HFF-Myc (cell line): ENCODE results near the gene CPHXL2.

Experiments used
- DNase-seq: peaks from one replicate; pipeline ENCODE4 v3.0.0-alpha.2; 2011; ENCODE audit warnings: low read depth; ENCODE audit errors: extremely low read depth
- H3K4me3 ChIP-seq: replicated peaks from 2 replicates; pipeline ENCODE4 v1.5.1; 2011; ENCODE audit warnings: low read depth, mild to moderate bottlenecking, control low read depth, low read length
- TF ChIP-seq, protein P1 (sequence below): IDR thresholded peaks from 2 replicates; pipeline ENCODE4 v1.5.1; 2012; ENCODE audit warnings: mild to moderate bottlenecking, low read depth, low read length, control low read depth; ENCODE audit errors: missing control alignments

Gene CPHXL2

DNA sequence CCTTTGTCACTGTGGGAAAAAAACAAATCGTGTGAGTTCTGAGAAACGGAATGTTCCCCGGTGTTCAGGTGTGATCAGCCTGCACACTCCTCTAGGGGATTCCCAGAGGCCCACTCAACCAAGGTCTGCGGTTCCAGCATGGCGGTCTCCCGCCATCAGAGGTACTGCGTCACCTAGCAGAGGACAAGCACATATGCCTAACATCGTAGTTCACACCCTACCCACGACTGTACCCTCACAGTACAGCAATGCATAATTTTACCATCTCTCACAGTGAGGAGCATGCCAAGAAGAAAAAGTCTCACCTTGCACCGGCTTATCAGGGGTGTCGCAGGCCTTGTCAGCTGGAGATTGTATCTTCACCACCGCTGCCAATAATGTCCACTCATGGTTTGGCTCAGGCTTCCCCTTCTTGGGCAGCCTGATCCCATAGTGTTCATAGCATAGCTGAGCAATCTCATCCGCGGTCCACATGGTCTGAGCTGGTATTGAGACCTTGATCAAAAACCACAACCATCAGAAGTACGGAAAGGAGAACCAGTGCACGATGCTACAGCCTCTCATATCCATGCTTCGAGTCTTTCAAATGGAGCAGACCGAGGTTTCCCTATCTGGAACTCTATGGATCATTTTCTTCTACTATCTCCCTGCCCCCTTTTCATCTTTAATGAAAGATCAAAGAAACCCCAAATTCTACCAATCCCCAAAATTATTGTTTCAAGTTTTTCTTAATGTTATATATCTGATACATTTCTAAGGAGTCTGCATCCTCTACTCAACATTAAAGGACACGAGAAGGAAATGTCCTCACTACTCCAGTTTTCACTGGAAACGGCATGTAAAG, 56.3 kb downstream of the CPHXL2 start:
- DNase-seq = no peak
- no peak overlapping the region for H3K4me3 ChIP-seq
- TF ChIP-seq, protein P1, sequence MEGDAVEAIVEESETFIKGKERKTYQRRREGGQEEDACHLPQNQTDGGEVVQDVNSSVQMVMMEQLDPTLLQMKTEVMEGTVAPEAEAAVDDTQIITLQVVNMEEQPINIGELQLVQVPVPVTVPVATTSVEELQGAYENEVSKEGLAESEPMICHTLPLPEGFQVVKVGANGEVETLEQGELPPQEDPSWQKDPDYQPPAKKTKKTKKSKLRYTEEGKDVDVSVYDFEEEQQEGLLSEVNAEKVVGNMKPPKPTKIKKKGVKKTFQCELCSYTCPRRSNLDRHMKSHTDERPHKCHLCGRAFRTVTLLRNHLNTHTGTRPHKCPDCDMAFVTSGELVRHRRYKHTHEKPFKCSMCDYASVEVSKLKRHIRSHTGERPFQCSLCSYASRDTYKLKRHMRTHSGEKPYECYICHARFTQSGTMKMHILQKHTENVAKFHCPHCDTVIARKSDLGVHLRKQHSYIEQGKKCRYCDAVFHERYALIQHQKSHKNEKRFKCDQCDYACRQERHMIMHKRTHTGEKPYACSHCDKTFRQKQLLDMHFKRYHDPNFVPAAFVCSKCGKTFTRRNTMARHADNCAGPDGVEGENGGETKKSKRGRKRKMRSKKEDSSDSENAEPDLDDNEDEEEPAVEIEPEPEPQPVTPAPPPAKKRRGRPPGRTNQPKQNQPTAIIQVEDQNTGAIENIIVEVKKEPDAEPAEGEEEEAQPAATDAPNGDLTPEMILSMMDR = no peak

DNA sequence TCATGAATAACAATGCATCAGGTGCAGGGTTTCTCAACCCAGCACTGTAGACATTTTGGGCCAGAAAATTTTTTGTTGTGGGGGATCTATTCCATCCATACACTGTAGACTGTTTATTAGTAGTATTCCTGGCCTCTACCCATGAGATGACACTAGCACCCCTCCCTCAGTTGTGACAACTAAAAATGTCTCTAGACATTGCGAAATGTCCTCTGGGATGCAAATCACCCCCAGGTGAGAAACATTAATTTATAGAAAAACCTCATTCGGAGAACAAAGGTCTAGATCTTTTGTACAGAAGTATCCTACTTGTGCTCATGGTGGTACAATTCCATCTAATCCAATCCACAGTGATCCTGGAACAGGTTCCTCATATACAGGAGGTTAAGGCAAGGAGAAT, 58.0 kb downstream of the CPHXL2 start:
- TF ChIP-seq, protein P1 = no peak
- no peak for DNase-seq
- no peak overlapping the region for H3K4me3 ChIP-seq

DNA sequence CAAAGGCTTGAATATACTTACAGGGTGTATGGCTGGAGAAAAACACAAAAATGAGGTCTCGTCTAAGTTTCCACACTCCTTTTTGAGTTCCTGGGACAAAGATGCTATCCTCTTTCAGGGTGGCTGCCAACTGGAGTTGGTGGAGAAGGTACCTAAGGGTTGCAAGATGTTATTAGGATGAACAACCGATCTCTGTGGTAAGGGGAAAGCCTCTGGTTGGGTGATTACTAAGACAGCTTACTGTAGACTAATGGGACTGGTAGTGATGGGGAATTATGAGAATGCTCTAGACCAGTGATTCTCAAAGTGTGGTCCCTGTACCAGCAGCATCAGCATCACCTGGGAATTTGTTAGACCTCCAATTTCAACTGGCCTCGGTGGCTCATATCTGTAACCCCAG, 59.7 kb downstream of the CPHXL2 start:
- TF ChIP-seq, protein P1 = no peak
- no peak for DNase-seq
- H3K4me3 ChIP-seq = no peak overlapping the region

DNA sequence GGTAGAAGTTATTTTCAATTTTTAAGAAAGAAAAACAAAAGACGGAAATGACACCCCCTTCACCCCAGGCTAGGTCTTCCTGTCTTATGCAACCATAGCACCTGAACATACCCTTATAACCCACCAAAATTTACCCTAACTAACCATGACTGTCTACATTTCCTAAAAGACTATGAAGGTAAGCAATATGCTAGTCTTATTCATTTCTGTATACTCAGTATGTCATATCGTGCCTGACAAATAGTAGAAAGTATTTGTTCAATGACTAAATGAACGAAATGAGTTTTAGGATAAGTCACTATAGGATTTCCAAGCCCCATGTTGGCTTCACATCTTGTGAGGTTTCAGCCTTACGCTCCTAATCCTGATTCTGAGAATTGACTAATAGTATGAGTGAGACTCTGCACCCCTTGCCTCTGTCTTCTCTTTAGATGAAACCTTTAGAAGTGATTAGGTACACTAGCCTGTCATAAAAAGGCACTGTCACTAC, 60.2 kb downstream of the CPHXL2 start:
- TF ChIP-seq, protein P1 = no peak
- H3K4me3 ChIP-seq = no peak overlapping the region
- DNase-seq = no peak

DNA sequence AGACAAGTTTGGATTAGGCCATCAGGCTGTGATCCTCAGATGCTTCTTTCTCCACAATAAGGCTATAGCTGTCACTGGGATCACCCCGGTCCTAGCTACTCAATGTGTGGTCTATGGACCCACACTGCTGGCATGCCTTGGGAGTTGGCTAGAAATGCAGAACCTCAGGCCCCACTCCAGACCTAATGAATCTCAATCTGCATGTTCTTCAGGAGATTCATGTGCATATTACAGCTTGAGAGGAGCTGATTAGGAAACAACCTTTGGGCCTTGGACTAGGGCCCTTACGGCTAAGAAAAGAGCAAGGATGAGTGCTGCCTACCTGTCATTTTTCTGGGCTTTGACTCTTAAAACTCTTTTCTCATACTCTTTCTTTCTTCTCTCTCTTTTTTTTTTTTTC, 61.2 kb downstream of the CPHXL2 start:
- TF ChIP-seq, protein P1 = no peak

DNA sequence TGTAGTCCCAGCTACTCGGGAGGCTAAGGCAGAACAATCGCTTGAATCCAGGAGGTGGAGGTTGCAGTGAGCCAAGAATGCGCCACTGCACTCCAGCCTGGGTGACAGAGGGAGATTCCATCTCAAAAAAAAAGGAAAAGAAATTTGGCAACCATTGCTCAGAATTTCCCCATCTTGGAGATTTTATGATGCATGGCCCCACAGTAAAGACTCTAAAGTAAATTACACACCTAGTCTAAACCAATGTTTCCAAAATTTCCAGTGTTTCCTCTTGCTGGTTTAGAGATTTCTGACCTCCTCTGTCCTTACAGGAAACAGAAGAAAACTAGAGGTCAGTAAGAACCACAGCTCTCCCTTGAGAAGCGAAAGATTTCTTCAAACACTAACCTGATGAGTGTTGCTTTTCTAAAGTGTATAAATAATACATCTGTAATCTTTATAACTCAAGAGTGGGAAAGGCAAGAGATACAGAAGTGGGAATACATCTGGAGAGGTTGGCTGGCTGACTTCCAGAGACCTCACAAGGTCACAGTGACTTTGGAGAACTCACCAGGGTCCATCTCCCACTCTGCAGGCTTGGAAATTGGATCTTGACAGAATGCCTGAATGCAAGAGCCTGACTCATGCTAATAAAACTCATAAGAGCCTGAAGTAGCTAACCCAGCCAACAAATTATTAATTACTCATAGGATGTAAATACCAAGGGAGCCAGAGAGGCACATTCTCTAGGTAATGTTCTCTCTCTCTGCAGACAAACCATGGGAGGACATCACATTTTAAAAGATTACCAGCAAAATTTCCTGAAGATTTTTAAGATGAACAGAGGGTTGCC, 62.5 kb downstream of the CPHXL2 start:
- TF ChIP-seq, protein P1 = no peak
- no peak overlapping the region for H3K4me3 ChIP-seq
- peak; percentile 88 for DNase-seq

More for the DNA sequence above, 61.2 kb downstream of the CPHXL2 start:
- no peak for DNase-seq
- no peak overlapping the region for H3K4me3 ChIP-seq
